ENCODE measurements around the gene DCST1.

DNA sequence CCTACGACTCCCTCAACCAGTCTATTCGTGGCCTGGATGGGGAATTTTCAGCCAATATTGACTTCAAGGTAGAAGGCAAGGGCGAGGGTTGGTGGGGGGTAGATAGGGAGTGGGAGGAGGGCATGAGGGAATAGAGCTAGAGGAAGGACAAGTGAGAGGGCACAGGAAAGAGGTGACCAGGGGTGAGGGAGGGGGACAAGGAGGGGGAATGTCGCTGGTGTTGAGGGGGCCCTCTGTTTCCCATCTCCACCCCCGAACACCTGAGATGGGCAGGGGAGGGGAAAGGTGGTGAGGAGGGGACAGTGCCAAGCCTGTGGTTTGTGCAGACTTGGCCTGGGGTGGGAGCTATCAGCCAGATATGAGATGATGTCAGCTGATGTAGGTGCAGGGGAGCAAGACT is 9.2 kb downstream of the DCST1 start:
- TF ChIP-seq, protein P1, sequence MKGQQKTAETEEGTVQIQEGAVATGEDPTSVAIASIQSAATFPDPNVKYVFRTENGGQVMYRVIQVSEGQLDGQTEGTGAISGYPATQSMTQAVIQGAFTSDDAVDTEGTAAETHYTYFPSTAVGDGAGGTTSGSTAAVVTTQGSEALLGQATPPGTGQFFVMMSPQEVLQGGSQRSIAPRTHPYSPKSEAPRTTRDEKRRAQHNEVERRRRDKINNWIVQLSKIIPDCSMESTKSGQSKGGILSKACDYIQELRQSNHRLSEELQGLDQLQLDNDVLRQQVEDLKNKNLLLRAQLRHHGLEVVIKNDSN (IDR thresholded peaks at IDR 0.05), result no peak
- TF ChIP-seq RAD21 (IDR thresholded peaks at IDR 0.05; ENCODE audit: low read depth) (no peak), TAF1 (IDR thresholded peaks at IDR 0.05; ENCODE audit: low read depth) (no peak), TCF12 (IDR thresholded peaks at IDR 0.05; ENCODE audit: low read depth) (no peak)

All from Ishikawa (cell line).